Subcutaneous abdominal adipose tissue (tissue), 5 donors: ENCODE results near the gene BICD2.

Experiments
- H3K27ac ChIP-seq: one replicate; pipeline ENCODE4 v1.7.0; 2013; ENCODE audit warnings: low read depth, mild to moderate bottlenecking, inconsistent platforms, low read length, moderate library complexity
- H3K27me3 ChIP-seq, 5 donors: one replicate each; pipeline ENCODE4 v1.7.0; 2013; ENCODE audit warnings: low read length in 5 of 5, inconsistent platforms in 1 of 5; ENCODE audit not compliant: control insufficient read depth in 5 of 5, insufficient read depth in 4 of 5
- H3K36me3 ChIP-seq, 5 donors: one replicate each; pipeline ENCODE4 v1.7.0; 2013; ENCODE audit warnings: low read length in 5 of 5; ENCODE audit not compliant: control insufficient read depth in 5 of 5, insufficient read depth in 5 of 5
- H3K4me1 ChIP-seq, 5 donors: one replicate each; pipeline ENCODE4 v1.7.0; 2013; ENCODE audit warnings: low read length in 5 of 5, mild to moderate bottlenecking in 3 of 5, moderate library complexity in 1 of 5; ENCODE audit not compliant: control insufficient read depth in 5 of 5, insufficient read depth in 5 of 5
- H3K4me3 ChIP-seq, 5 donors: one replicate each; pipeline ENCODE4 v1.7.0; 2013; ENCODE audit warnings: low read length in 5 of 5, low read depth in 1 of 5
- H3K9ac ChIP-seq, 5 donors: one replicate each; pipeline ENCODE4 v1.7.0; 2013; ENCODE audit warnings: low read length in 5 of 5, mild to moderate bottlenecking in 4 of 5, moderate library complexity in 3 of 5
- H3K9me3 ChIP-seq, 5 donors: one replicate each; pipeline ENCODE4 v1.7.0; 2013; ENCODE audit warnings: low read length in 5 of 5; ENCODE audit not compliant: control insufficient read depth in 5 of 5
- donor health status: healthy.
- donor health status: healthy.
- donor health status: healthy.
- donor health status: healthy.
- donor health status: healthy.

Gene BICD2

DNA sequence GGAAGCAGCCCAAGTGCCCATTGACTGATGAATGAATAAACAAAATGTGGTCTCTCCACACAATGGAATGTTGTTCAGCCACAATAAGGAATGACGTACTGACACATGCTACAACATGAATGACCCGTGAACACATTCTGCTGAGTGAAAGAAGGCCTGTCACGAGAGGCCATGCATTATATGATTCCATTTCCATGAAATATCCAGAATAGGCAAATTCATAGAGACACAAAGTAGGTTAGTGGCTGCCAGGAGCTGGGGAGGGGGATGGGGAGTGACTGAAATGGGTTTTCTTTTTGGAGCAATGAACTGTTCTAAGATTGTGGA lies 41.4 kb downstream of the BICD2 start:
- no peaks in the 10 kb centered on the region for H3K27me3 ChIP-seq
- H3K9ac ChIP-seq, result no peak overlapping the region
- no peaks in the 10 kb centered on the region for H3K9me3 ChIP-seq
- H3K4me3 ChIP-seq, result no peak overlapping the region
- peaks cover 0 to 85% (median 70%) of the 10 kb centered on the region in 5 donors for H3K36me3 ChIP-seq
- H3K27ac ChIP-seq, result no peak overlapping the region
- peaks cover 0 to 21% (median 11%) of the 10 kb centered on the region in 5 donors for H3K4me1 ChIP-seq

DNA sequence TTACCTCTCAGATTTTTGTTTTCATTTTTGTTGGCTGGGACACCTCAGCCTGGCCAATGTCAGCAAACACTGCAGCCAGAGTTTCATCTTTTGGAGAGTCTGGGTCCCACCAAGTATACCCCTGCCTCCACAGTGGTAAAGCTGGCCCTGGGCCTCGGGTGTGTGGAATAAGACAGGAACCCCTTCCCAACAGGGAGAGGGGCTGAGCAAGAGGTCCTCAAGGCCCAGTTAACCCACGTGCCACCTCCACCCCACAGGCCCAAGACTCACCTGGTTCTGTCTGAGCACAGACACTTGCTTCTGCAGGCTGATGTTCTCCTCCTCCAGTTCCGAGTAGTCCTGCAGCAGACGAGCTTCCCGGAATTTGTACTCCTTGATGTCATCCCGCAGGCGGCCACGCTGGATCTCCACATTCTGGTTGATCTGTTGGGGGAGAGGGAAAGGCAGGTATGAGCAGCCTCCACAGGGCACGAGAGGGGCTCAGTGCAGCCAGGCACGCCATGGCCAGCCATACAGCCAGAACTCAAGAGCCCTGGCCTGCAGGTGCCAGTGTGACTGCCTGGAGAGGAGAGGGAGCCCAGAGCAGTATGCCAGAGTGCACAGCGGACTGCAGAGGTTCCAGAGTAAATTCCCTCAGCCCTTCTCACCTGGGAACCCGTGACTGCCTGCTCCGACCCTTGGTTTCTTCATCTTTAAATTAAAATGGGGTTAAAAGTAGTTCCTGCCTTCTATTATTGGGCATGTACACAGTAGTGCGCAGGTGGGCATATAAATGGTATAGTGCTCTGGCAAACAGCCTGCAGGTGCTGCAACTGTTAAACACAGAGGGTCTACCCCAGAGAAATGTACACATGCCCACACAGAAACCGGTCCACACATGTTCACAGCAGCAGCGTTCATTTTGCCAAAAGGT lies 42.0 kb downstream of the BICD2 start:
- Histone ChIP-seq H3K9me3 (no peaks in the 10 kb centered on the region), H3K27me3 (no peaks in the 10 kb centered on the region), H3K36me3 (peaks cover 0 to 85% (median 70%) of the 10 kb centered on the region in 5 donors), H3K4me3 (no peak overlapping the region), H3K9ac (no peak overlapping the region), H3K4me1 (peaks cover 0 to 15% (median 10%) of the 10 kb centered on the region in 5 donors), H3K27ac (no peak overlapping the region)

- Histone ChIP-seq H3K36me3 (peaks cover 0 to 85% (median 74%) of the 10 kb centered on the region in 5 donors), H3K9ac (no peak overlapping the region), H3K4me1 (peaks cover 0 to 4% (median 0%) of the 10 kb centered on the region in 5 donors), H3K4me3 (no peak overlapping the region), H3K27ac (no peak overlapping the region), H3K9me3 (no peaks in the 10 kb centered on the region), H3K27me3 (no peaks in the 10 kb centered on the region)
These were observed 43.1 kb downstream of the BICD2 start for GRCh38 chr9:92721548-92721947.

DNA sequence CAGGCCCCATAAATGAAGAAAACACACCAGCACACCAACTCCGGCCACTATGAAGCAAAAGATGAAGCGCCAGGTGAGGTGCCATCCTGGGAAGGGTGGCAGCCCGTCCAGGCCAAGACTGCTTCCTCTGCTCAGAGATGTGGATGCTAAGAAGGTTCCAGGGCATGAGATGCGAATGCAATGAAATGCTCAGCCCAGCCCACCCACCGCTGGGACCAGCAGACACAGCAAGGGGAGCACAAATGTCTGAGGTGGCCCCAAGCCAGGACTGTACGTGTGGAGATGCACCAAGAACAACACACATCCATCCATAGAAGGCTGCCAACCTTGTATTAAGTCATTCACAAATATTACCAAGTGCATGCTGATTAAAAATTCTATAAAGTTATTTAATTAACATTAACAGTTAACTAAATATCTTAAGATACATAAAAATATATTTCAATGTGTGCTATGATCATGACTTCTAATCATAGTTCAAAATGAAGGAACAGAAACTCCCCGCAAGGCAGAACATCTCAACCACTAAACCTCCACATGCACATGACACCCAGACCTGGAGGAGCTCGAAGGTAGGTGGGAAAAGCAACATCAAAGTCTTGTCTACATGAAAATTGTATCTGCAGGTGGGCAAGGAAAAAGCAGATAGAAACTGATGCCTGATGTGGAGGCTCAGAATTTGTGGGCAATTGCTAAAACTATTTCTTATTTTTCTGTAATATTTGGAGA lies 43.7 kb downstream of the BICD2 start:
- Histone ChIP-seq H3K4me1 (peaks cover 3 to 6% (median 5%) of the 10 kb centered on the region in 5 donors), H3K27ac (no peak overlapping the region), H3K4me3 (no peak overlapping the region), H3K36me3 (peaks cover 0 to 81% (median 70%) of the 10 kb centered on the region in 5 donors), H3K9me3 (no peaks in the 10 kb centered on the region), H3K9ac (no peak overlapping the region), H3K27me3 (no peaks in the 10 kb centered on the region)

DNA sequence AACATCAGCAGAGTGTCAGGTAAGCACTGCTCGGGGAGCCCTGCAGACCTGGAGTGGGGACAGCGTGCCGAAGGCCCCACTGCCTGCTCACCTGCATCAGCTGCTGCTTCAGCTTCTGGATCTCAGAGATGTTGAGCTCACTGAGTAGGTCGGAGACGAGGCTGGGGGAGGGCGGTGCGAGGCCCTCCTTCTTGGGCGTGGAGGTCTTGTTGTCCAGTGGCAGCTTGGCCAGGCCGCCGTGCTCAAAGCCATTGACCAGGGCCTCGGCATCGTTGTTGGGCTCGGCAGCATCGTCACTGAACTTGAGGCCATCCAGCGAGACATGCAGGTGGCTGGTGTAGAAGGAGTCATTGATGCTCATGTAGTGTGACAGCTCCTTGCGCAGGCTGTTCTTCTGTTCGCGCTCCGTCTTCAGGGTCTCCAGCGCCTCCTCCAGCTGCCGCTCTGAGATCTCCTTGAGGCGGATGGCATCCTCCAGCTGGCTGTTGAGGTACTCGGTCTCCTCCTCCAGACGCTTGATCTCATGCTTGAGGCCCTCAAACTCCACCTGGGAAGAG lies 44.3 kb downstream of the BICD2 start:
- Histone ChIP-seq H3K36me3 (peaks cover 0 to 84% (median 75%) of the 10 kb centered on the region in 5 donors), H3K27ac (no peak overlapping the region), H3K9me3 (no peaks in the 10 kb centered on the region), H3K4me3 (no peak overlapping the region), H3K9ac (no peak overlapping the region), H3K27me3 (no peaks in the 10 kb centered on the region), H3K4me1 (peaks cover 3 to 10% (median 9%) of the 10 kb centered on the region in 5 donors)

- Histone ChIP-seq H3K9me3 (no peaks in the 10 kb centered on the region), H3K36me3 (peaks cover 0 to 87% (median 80%) of the 10 kb centered on the region in 5 donors), H3K27me3 (no peaks in the 10 kb centered on the region), H3K4me1 (peaks cover 3 to 10% (median 9%) of the 10 kb centered on the region in 5 donors), H3K27ac (no peak overlapping the region), H3K4me3 (no peak overlapping the region), H3K9ac (no peak overlapping the region)
These were observed 45.5 kb downstream of the BICD2 start for GRCh38 chr9:92719028-92719647.

DNA sequence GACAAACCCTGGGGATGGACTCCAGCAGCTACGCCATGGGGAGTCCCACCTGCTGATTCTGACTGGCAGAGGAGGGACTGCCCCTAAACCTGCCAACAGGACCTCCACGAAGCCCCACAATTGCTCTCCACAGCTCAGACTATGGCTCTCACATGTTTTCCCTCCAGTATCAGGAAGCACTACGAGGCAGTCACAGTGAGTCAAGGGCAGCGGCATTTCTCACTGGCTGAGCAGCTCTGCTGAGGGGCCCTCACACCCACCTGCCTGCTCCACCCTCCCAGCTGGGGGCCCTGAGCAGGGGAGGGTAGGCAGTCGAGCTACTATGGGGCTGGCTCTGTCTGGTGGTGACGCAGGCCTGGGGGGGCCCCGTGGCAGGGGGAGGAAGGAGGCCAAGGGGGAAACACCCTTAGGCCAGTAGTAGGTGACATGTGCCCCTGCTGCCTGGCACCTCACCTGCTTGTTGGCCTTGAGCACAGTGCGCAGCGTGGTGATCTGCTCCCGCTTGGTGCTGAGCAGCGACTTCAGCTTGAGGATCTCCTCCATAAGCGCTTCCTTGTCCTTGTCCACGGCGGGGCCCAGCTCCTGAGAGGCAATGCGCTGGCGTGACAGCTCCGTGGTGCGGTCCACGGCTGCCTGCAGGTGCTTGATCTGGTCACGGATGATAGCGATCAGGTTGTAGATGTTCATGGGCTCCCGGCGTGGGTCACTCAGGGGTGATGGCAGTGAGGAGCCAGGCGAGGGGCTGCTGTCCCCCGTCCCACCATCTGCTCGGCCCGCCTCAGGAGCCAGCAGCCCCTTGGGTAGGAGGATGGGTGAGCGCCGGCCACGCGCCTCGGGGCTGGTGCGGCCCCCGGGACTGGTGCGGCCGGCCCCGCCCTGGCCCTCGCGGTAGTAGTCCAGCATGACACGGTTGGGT lies 46.3 kb downstream of the BICD2 start:
- Histone ChIP-seq H3K27me3 (no peaks in the 10 kb centered on the region), H3K4me3 (no peak overlapping the region), H3K27ac (no peak overlapping the region), H3K9me3 (no peaks in the 10 kb centered on the region), H3K36me3 (peaks cover 0 to 95% (median 88%) of the 10 kb centered on the region in 5 donors), H3K4me1 (peaks cover 3 to 10% (median 9%) of the 10 kb centered on the region in 5 donors), H3K9ac (no peak overlapping the region)

DNA sequence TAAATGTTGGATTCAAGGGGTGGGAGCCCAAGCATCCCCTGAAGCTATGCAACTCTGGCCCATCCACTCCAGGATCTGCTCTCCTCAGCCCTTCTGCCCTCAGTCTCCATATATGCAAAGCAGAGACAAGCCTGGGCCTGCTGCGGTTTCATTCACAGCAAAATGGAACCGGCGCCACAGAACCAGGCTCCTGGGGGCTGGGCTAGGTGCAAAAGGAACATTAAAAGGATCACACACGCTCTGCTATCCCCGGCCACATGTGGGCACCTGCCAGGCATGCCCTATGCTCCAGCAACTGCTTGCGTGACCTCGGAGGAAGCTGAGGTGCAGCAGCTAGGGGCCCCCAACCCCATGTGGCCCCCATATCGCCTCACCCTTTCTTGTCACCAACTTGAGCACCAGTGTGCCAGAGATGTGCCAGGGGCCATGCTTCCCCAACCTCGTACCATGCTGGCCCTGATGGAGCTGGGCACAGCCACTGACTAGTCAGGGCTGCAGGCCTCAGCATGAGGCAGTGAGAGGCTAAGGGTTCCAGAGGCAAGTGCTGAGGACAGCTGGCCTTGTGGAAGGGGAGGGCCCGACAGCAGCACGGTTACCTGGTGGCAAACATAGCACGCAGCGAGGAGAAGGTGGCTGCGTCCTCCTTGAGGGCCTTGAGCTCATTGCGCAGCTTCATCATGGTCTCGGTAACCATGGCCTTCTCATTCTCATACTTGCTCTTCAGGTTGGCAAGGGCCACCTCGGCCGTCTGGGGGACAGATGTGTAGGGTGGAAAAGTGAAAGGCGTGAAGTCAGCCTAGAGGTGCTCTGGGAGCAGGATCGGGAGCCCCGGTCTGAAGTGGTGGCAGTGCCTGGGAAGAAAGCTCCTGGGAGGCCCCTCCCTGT lies 47.2 kb downstream of the BICD2 start:
- Histone ChIP-seq H3K36me3 (peaks cover 0 to 94% (median 90%) of the 10 kb centered on the region in 5 donors), H3K9me3 (no peaks in the 10 kb centered on the region), H3K27me3 (no peaks in the 10 kb centered on the region), H3K27ac (no peak overlapping the region), H3K9ac (no peak overlapping the region), H3K4me3 (no peak overlapping the region), H3K4me1 (peaks cover 3 to 10% (median 9%) of the 10 kb centered on the region in 5 donors)
